Measurements from ENCODE around the gene C4orf50. TPM values are rescaled to one million over a fixed set of nuclear protein-coding genes. Genes with fewer than 3 reads are reported as not detected.

C4orf50 gene
- total RNA-seq, 1 donor from 2014 or later, result 0.16 TPM

DNA sequence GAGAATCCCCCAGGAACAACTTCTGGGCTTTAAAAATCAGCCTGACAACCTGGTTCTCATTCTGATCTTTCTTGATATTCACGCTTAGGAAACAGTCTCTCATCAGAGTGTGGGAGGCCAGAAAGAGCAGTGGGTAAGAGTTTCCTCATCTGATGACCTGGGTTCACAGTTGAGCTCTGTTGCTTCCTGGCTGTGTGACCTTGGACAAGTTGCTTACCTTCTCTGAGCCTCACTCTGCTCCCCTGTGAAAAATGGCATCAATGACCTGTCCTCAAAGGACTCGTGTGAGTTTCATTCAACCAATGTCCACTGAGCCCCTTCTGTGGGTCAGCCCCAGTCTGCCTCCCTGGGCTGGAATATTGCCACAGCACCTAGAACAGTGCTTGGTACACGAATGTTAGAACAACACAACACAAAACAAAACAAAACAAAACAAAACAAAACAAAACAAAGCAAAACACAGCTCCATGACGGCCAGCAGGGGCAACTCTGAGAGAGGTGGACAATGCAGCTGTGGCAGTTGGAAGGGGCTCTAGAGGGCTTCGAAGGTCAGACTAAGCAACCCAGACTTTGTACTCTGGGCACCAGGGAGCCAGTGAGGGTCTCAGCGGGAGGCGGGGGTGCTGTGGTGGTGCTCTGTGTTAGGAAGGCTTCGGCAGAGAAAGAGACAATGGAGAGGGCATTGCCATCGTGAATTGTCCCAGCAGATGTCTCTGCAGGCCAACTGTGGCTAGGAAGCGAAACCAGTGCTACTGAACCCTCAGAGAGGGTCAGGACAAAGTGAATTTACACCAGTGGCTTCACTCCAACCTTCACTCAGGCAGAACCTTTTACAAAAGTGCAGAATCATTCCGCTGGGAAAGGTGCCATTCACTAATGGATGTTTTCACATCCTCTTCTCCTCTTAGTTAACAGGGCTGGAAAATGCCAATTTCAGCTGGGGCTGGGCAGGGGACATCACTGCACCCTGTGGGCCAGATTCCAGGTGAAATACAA is 14.3 kb upstream of the C4orf50 start:
- H3K27ac ChIP-seq (ENCODE audit: low read depth, low read length), result no peak overlapping the region
- no peak overlapping the region for H3K9ac ChIP-seq (ENCODE audit: low read length)
- no peaks in the 10 kb centered on the region for H3K9me3 ChIP-seq (ENCODE audit: insufficient read depth, low read depth, low read length)
- TF ChIP-seq, protein P1, sequence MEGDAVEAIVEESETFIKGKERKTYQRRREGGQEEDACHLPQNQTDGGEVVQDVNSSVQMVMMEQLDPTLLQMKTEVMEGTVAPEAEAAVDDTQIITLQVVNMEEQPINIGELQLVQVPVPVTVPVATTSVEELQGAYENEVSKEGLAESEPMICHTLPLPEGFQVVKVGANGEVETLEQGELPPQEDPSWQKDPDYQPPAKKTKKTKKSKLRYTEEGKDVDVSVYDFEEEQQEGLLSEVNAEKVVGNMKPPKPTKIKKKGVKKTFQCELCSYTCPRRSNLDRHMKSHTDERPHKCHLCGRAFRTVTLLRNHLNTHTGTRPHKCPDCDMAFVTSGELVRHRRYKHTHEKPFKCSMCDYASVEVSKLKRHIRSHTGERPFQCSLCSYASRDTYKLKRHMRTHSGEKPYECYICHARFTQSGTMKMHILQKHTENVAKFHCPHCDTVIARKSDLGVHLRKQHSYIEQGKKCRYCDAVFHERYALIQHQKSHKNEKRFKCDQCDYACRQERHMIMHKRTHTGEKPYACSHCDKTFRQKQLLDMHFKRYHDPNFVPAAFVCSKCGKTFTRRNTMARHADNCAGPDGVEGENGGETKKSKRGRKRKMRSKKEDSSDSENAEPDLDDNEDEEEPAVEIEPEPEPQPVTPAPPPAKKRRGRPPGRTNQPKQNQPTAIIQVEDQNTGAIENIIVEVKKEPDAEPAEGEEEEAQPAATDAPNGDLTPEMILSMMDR (IDR thresholded peaks at IDR 0.05; ENCODE audit: insufficient read depth, low read depth, low read length), result no peak
- TF ChIP-seq EZH2 (IDR thresholded peaks at IDR 0.05; ENCODE audit: insufficient read depth, low read length), result no peak
- H2AFZ ChIP-seq (ENCODE audit: low read depth, low read length), result no peak overlapping the region
- Mint-ChIP-seq H3K4me3 (ENCODE audit: unreplicated experiment) (no peak overlapping the region), H3K9me3 (ENCODE audit: unreplicated experiment) (no peaks in the 10 kb centered on the region), H3K4me1 (ENCODE audit: low read depth, unreplicated experiment) (peaks cover 17% of the 10 kb centered on the region), H3K36me3 (ENCODE audit: low read depth, unreplicated experiment) (no peaks in the 10 kb centered on the region), H3K27ac (ENCODE audit: unreplicated experiment) (no peak overlapping the region), H3K27me3 (ENCODE audit: low read depth, unreplicated experiment) (peaks cover 17% of the 10 kb centered on the region)
- H3K4me1 ChIP-seq (ENCODE audit: insufficient read depth, low read length), result no peaks in the 10 kb centered on the region
- no peak overlapping the region for H3K4me2 ChIP-seq (ENCODE audit: low read length)
- peak; percentile 19 for DNase-seq (ENCODE audit: low read depth)
- no peaks in the 10 kb centered on the region for H4K20me1 ChIP-seq (ENCODE audit: insufficient read depth, low read length)
- H3K36me3 ChIP-seq (ENCODE audit: insufficient read depth, low read length), result no peaks in the 10 kb centered on the region
- no peak for FAIRE-seq
- H3K79me2 ChIP-seq (ENCODE audit: insufficient read depth, low read length), result no peaks in the 10 kb centered on the region
- H3K4me3 ChIP-seq (ENCODE audit: insufficient read depth, low read depth, low read length), result no peak overlapping the region
- H3K27me3 ChIP-seq (ENCODE audit: insufficient read depth, low read length), result no peaks in the 10 kb centered on the region

DNA sequence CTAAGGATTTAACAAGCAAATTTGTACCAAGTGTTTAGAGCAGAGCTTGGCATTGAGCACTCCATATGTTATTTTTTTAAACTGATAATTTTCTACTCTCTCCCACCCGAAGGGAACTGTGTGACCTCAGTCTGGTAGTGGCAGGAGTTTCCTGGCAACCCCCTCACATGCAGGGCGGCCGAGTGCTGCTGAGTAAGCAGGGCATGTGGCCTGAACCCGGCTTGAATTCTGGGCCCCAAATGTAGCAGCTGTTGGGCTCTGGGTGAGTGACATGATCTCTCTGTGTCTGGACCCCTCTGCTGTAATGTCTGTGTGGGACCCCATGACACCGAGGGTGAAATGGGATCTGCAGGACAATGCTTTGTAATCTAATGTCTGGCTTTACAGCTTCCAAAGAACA is 13.6 kb upstream of the C4orf50 start:
- Mint-ChIP-seq H3K27ac (ENCODE audit: unreplicated experiment) (peak overlapping the region; percentile 35), H3K4me1 (ENCODE audit: low read depth, unreplicated experiment) (peaks cover 17% of the 10 kb centered on the region), H3K27me3 (ENCODE audit: low read depth, unreplicated experiment) (peaks cover 17% of the 10 kb centered on the region), H3K36me3 (ENCODE audit: low read depth, unreplicated experiment) (no peaks in the 10 kb centered on the region), H3K9me3 (ENCODE audit: unreplicated experiment) (no peaks in the 10 kb centered on the region), H3K4me3 (ENCODE audit: unreplicated experiment) (no peak overlapping the region)
- TF ChIP-seq EZH2 (IDR thresholded peaks at IDR 0.05; ENCODE audit: insufficient read depth, low read length), result no peak
- TF ChIP-seq, protein P1 (IDR thresholded peaks at IDR 0.05; ENCODE audit: insufficient read depth, low read depth, low read length), result no peak
- Histone ChIP-seq H3K4me2 (ENCODE audit: low read length) (no peak overlapping the region), H3K27me3 (ENCODE audit: insufficient read depth, low read length) (no peaks in the 10 kb centered on the region), H2AFZ (ENCODE audit: low read depth, low read length) (no peak overlapping the region), H3K36me3 (ENCODE audit: insufficient read depth, low read length) (no peaks in the 10 kb centered on the region), H3K4me3 (ENCODE audit: insufficient read depth, low read depth, low read length) (no peak overlapping the region), H3K27ac (ENCODE audit: low read depth, low read length) (no peak overlapping the region), H3K79me2 (ENCODE audit: insufficient read depth, low read length) (no peaks in the 10 kb centered on the region), H3K9ac (ENCODE audit: low read length) (no peak overlapping the region), H4K20me1 (ENCODE audit: insufficient read depth, low read length) (no peaks in the 10 kb centered on the region), H3K4me1 (ENCODE audit: insufficient read depth, low read length) (no peaks in the 10 kb centered on the region), H3K9me3 (ENCODE audit: insufficient read depth, low read depth, low read length) (no peaks in the 10 kb centered on the region)
- FAIRE-seq (no peak), DNase-seq (ENCODE audit: low read depth) (no peak)

DNA sequence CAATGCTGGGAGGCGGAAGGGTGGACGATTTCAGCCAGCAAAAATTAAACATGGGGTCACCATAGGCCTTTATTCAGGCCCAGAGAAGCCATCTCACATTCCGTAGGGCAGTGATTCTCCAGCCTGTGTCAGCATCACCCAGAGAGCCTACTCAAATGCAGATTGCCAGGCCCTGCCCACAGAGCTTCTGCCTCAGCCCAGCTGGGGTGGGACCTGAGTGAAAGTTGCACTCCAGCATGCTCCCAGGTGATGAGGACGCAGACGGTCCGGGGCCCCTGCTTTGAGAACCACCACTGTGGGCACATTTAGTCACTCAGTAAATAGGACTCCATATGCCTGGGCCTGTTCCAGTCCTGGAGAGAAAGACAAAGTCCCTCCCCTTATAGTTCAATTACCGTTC is 12.4 kb upstream of the C4orf50 start:
- Mint-ChIP-seq H3K4me3 (ENCODE audit: unreplicated experiment) (no peak overlapping the region), H3K27me3 (ENCODE audit: low read depth, unreplicated experiment) (peaks cover 23% of the 10 kb centered on the region), H3K36me3 (ENCODE audit: low read depth, unreplicated experiment) (no peaks in the 10 kb centered on the region), H3K4me1 (ENCODE audit: low read depth, unreplicated experiment) (peaks cover 17% of the 10 kb centered on the region), H3K9me3 (ENCODE audit: unreplicated experiment) (no peaks in the 10 kb centered on the region), H3K27ac (ENCODE audit: unreplicated experiment) (no peak overlapping the region)
- no peak overlapping the region for H2AFZ ChIP-seq (ENCODE audit: low read depth, low read length)
- no peaks in the 10 kb centered on the region for H3K27me3 ChIP-seq (ENCODE audit: insufficient read depth, low read length)
- no peak overlapping the region for H3K9ac ChIP-seq (ENCODE audit: low read length)
- no peak overlapping the region for H3K4me3 ChIP-seq (ENCODE audit: insufficient read depth, low read depth, low read length)
- no peak overlapping the region for H3K27ac ChIP-seq (ENCODE audit: low read depth, low read length)
- no peak for FAIRE-seq
- TF ChIP-seq, protein P1 (IDR thresholded peaks at IDR 0.05; ENCODE audit: insufficient read depth, low read depth, low read length), result no peak
- no peak for TF ChIP-seq EZH2 (IDR thresholded peaks at IDR 0.05; ENCODE audit: insufficient read depth, low read length)
- H3K36me3 ChIP-seq (ENCODE audit: insufficient read depth, low read length), result no peaks in the 10 kb centered on the region
- no peaks in the 10 kb centered on the region for H3K9me3 ChIP-seq (ENCODE audit: insufficient read depth, low read depth, low read length)
- H4K20me1 ChIP-seq (ENCODE audit: insufficient read depth, low read length), result no peaks in the 10 kb centered on the region
- no peaks in the 10 kb centered on the region for H3K79me2 ChIP-seq (ENCODE audit: insufficient read depth, low read length)
- no peak overlapping the region for H3K4me2 ChIP-seq (ENCODE audit: low read length)
- no peaks in the 10 kb centered on the region for H3K4me1 ChIP-seq (ENCODE audit: insufficient read depth, low read length)
- DNase-seq (ENCODE audit: low read depth), result no peak

Measured in astrocyte (in vitro differentiated cells and primary cell).